GM12873 (cell line): ENCODE results near the gene C22orf39.

ENCODE experiments used
- TF ChIP-seq, protein P1 (sequence below): IDR thresholded peaks from 2 replicates; pipeline ENCODE4 v1.5.1; 2012; ENCODE audit warnings: low read depth, mild to moderate bottlenecking, moderate library complexity, low read length, control low read depth; ENCODE audit not compliant: insufficient read depth; ENCODE audit errors: missing control alignments

The C22orf39 gene

GRCh38 chr22:19406281-19406811, 41.2 kb downstream of the C22orf39 start:
- TF ChIP-seq, protein P1, sequence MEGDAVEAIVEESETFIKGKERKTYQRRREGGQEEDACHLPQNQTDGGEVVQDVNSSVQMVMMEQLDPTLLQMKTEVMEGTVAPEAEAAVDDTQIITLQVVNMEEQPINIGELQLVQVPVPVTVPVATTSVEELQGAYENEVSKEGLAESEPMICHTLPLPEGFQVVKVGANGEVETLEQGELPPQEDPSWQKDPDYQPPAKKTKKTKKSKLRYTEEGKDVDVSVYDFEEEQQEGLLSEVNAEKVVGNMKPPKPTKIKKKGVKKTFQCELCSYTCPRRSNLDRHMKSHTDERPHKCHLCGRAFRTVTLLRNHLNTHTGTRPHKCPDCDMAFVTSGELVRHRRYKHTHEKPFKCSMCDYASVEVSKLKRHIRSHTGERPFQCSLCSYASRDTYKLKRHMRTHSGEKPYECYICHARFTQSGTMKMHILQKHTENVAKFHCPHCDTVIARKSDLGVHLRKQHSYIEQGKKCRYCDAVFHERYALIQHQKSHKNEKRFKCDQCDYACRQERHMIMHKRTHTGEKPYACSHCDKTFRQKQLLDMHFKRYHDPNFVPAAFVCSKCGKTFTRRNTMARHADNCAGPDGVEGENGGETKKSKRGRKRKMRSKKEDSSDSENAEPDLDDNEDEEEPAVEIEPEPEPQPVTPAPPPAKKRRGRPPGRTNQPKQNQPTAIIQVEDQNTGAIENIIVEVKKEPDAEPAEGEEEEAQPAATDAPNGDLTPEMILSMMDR: no peak

GRCh38 chr22:19405652-19406051, 41.9 kb downstream of the C22orf39 start:
- TF ChIP-seq, protein P1: no peak

- TF ChIP-seq, protein P1: no peak
These were observed 42.4 kb downstream of the C22orf39 start for GRCh38 chr22:19405133-19405532.

GRCh38 chr22:19404676-19405075, 42.8 kb downstream of the C22orf39 start:
- TF ChIP-seq, protein P1: no peak

GRCh38 chr22:19402642-19403191, 44.8 kb downstream of the C22orf39 start:
- TF ChIP-seq, protein P1: no peak

DNA sequence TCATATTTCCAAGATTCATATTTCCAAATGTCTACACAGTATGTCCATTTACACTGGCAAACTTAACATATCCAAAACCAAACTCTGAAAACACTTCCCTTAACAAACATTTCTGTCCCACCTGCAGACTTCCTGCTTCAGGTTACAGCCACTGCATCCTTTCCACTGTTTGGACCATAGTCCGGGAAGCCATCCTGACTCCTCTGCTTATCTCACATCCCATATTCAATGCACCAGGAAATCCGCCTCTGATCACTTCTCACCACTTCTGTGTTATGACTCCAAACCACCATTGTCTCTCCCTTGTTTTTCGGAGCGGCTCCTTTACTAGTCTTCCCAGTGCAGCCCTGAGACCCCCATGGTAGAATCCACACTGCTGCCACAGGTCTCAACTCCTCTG, 46.0 kb downstream of the C22orf39 start:
- TF ChIP-seq, protein P1: no peak

DNA sequence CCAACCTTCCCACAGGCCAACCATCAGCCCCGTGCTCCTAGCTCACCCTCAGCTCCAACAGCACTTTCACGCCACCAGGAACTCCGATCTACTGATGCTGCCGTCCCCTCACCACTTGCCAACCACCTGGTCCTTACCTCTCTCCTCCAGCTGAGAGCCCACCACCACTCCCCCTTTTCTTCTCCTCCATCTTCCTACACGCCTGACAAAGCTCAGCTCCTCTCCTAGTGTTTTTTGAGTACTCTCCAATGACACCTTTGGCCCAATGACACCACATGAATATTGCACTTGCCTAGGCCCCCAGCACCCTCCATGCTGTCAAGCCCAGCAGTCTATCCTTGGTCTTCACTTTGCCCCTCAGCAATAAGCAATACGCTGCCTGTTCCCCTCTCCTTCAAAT, 46.6 kb downstream of the C22orf39 start:
- TF ChIP-seq, protein P1: no peak

DNA sequence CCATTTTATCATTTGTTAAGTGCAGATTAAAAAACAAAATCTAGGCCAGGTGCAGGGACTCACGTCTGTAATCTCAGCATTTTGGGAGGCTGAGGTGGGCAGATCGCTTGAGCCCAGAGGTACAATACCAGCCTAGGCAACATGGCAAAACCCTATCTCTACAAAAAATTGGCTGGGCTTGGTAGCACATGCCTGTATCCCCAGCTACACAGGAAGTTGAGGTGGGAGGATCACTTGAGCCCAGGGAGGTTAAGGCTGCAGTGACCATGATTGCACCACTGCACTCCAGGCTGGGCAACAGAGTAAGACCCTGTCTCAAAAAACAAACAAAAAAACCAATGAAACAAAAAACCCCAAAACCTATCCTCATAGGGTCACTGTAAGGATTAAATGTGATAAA, 48.9 kb downstream of the C22orf39 start:
- TF ChIP-seq, protein P1: no peak
